Keratinocyte (primary cell): ENCODE results near the gene ZC3H4. TPM values are rescaled to one million over a fixed set of nuclear protein-coding genes. Genes with fewer than 3 reads are reported as not detected.

ENCODE experiments used
- DNase-seq: peaks from one replicate; pipeline ENCODE4 v3.0.0-alpha.2; 2011; ENCODE audit warnings: low read depth, missing footprints, low spot score
- FAIRE-seq: peaks from 2 replicates; lab custom pipeline; 2011; peaks lifted over from hg19 to GRCh38; lab: Jason Lieb, UNC
- H2AFZ ChIP-seq: 2 replicates; pipeline ENCODE4 v1.6.0; 2012; ENCODE audit warnings: low read length, control low read depth, inconsistent platforms; ENCODE audit not compliant: control insufficient read depth
- H3K27ac ChIP-seq: 2 replicates; pipeline ENCODE4 v1.5.1; 2011; ENCODE audit warnings: low read length; ENCODE audit not compliant: control insufficient read depth, insufficient read depth
- H3K27me3 ChIP-seq: 3 replicates; pipeline ENCODE4 v1.6.0; 2011; ENCODE audit warnings: low read length; ENCODE audit not compliant: control insufficient read depth, insufficient read depth; ENCODE audit errors: extremely low read depth
- H3K36me3 ChIP-seq, 2 experiments: 2 replicates in 1 of 2; 3 replicates in 1 of 2; pipeline ENCODE4 v1.5.1; 2011; ENCODE audit warnings: low read length in 2 of 2, mild to moderate bottlenecking in 1 of 2; ENCODE audit not compliant: control insufficient read depth in 2 of 2, insufficient read depth in 2 of 2; ENCODE audit errors: extremely low read depth in 1 of 2
- H3K4me1 ChIP-seq: 3 replicates; pipeline ENCODE4 v1.5.1; 2011; ENCODE audit warnings: low read length; ENCODE audit not compliant: control insufficient read depth, insufficient read depth; ENCODE audit errors: extremely low read depth
- H3K4me2 ChIP-seq: 3 replicates; pipeline ENCODE4 v1.6.0; 2011; ENCODE audit warnings: low read depth, low read length; ENCODE audit not compliant: control insufficient read depth, insufficient read depth; ENCODE audit errors: extremely low read depth
- H3K4me3 ChIP-seq, 3 experiments: fragments of 200-600 bp in 1 of 3; sonication (generic) in 1 of 3; 2 replicates in 2 of 3; 3 replicates in 1 of 3; pipeline ENCODE4 v1.5.1; 2011 to 2016; ENCODE audit warnings: low read length in 3 of 3, mild to moderate bottlenecking in 3 of 3, control low read depth in 2 of 3, inconsistent platforms in 1 of 3, low read depth in 1 of 3, mixed read lengths in 1 of 3, mixed run types in 1 of 3, moderate library complexity in 1 of 3; ENCODE audit not compliant: control insufficient read depth in 2 of 3, insufficient read depth in 2 of 3; ENCODE audit errors: extremely low read depth in 1 of 3
- H3K79me2 ChIP-seq: 2 replicates; pipeline ENCODE4 v1.6.0; 2012; ENCODE audit warnings: low read length; ENCODE audit not compliant: control insufficient read depth, insufficient read depth
- H3K9ac ChIP-seq: 3 replicates; pipeline ENCODE4 v1.6.0; 2011; ENCODE audit warnings: low read length; ENCODE audit not compliant: control insufficient read depth, insufficient read depth; ENCODE audit errors: extremely low read depth
- H3K9me1 ChIP-seq: 3 replicates; pipeline ENCODE4 v1.6.0; 2011; ENCODE audit warnings: low read length; ENCODE audit not compliant: control insufficient read depth, insufficient read depth; ENCODE audit errors: extremely low read depth
- H3K9me3 ChIP-seq: 2 replicates; pipeline ENCODE4 v1.5.1; 2012; ENCODE audit warnings: low read depth, low read length; ENCODE audit not compliant: control insufficient read depth
- H4K20me1 ChIP-seq: 3 replicates; pipeline ENCODE4 v1.6.0; 2011; ENCODE audit warnings: low read length; ENCODE audit not compliant: control insufficient read depth, insufficient read depth; ENCODE audit errors: extremely low read depth
- CTCF ChIP-seq, 3 experiments: IDR thresholded peaks in 1 of 3; conservative IDR thresholded peaks in 1 of 3; optimal IDR thresholded peaks in 1 of 3; 2 replicates in 2 of 3; 3 replicates in 1 of 3; pipeline versions ENCODE3 to v1.5.1; 2011; ENCODE audit warnings: low read length in 3 of 3, mild to moderate bottlenecking in 3 of 3, moderate library complexity in 2 of 3, control low read depth in 1 of 3, inconsistent platforms in 1 of 3; ENCODE audit not compliant: insufficient read depth in 2 of 3; ENCODE audit errors: extremely low read depth in 1 of 3
- EZH2 ChIP-seq: IDR thresholded peaks from one replicate; pipeline ENCODE4 v1.6.1; 2012; ENCODE audit warnings: inconsistent platforms, mild to moderate bottlenecking, low read length, moderate library complexity
- dilution Hi-C: fragments of 300-500 bp; cut with MboI; formaldehyde crosslinking; loops from one replicate; pipeline ENCODE4 v1.7.0; 2020; ENCODE audit warnings: low sequenced_read_pairs; ENCODE audit not compliant: extremely low pct_ligation_motif_present
- polyA plus RNA-seq, 5 experiments: library from polyadenylated mRNA; depleted of rRNA in 3 of 5; stranded (reverse) in 3 of 5; stranded (forward) in 1 of 5; unstranded in 1 of 5; fragments of >200 nt; gene quantifications; 1 replicate in 1 of 5; 2 replicates in 3 of 5; 3 replicates in 1 of 5; pipeline versions ENCODE4 v1.2.1 to v1.2.3, GENCODE V29; 2011 to 2012; ENCODE audit warnings: missing spikeins in 2 of 5, low read depth in 1 of 5, low replicate concordance in 1 of 5

The ZC3H4 gene
- polyA plus RNA-seq, 1 donor (not counting 4 experiments of a cell fraction or from before 2014, with no cell fraction given): 5.6 TPM

GRCh38 chr19:47084879-47085439 lies 28.6 kb downstream of the ZC3H4 start:
- no peak overlapping the region for H3K9ac ChIP-seq
- no peaks in the 10 kb centered on the region for H3K4me1 ChIP-seq
- H3K36me3 ChIP-seq: peaks cover 42 to 45% of the 10 kb centered on the region in 2 experiments
- no peaks in the 10 kb centered on the region for H3K9me3 ChIP-seq
- H3K9me1 ChIP-seq: no peaks in the 10 kb centered on the region
- peaks cover 3% of the 10 kb centered on the region for H4K20me1 ChIP-seq
- H2AFZ ChIP-seq: no peak overlapping the region
- H3K79me2 ChIP-seq: no peaks in the 10 kb centered on the region
- TF ChIP-seq CTCF (optimal IDR thresholded peaks at IDR 0.05 in 1 of 3, IDR thresholded peaks at IDR 0.05 in 1 of 3, conservative IDR thresholded peaks at IDR 0.05 in 1 of 3; ENCODE audit: extremely low read depth in 1 of 3, insufficient read depth in 2 of 3, low read length in 3 of 3): no peak
- no peak for TF ChIP-seq EZH2
- no peak overlapping the region for H3K4me3 ChIP-seq
- dilution Hi-C loops: no loop called here
- no peak overlapping the region for H3K27ac ChIP-seq
- H3K27me3 ChIP-seq: no peaks in the 10 kb centered on the region
- no peak for DNase-seq
- no peak overlapping the region for H3K4me2 ChIP-seq
- FAIRE-seq: no peak

GRCh38 chr19:47082493-47082892 lies 31.1 kb downstream of the ZC3H4 start:
- no peaks in the 10 kb centered on the region for H3K27me3 ChIP-seq
- H3K79me2 ChIP-seq: no peaks in the 10 kb centered on the region
- peaks cover 6% of the 10 kb centered on the region for H3K4me1 ChIP-seq
- no peak for FAIRE-seq
- H3K36me3 ChIP-seq: peaks cover 36 to 43% of the 10 kb centered on the region in 2 experiments
- H3K9me1 ChIP-seq: no peaks in the 10 kb centered on the region
- no peak overlapping the region for H3K27ac ChIP-seq
- H4K20me1 ChIP-seq: peaks cover 3% of the 10 kb centered on the region
- H2AFZ ChIP-seq: no peak overlapping the region
- H3K4me2 ChIP-seq: no peak overlapping the region
- H3K4me3 ChIP-seq: no peak overlapping the region
- dilution Hi-C loops: no loop called here
- no peaks in the 10 kb centered on the region for H3K9me3 ChIP-seq
- no peak overlapping the region for H3K9ac ChIP-seq
- no peak for DNase-seq
- TF ChIP-seq CTCF (optimal IDR thresholded peaks at IDR 0.05 in 1 of 3, IDR thresholded peaks at IDR 0.05 in 1 of 3, conservative IDR thresholded peaks at IDR 0.05 in 1 of 3; ENCODE audit: extremely low read depth in 1 of 3, insufficient read depth in 2 of 3, low read length in 3 of 3): no peak
- TF ChIP-seq EZH2: no peak
